RPMI7951 (cell line): ENCODE data around the gene ATP5ME. TPM values are rescaled to one million over a fixed set of nuclear protein-coding genes. Genes with fewer than 3 reads are reported as not detected.

Source experiments
- DNase-seq: peaks from one replicate; pipeline ENCODE4 v3.0.0-alpha.2; 2012; ENCODE audit warnings: low read depth
- total RNA-seq: library from RNA; depleted of rRNA; stranded (reverse); fragments of >200 nt; shearing (Covaris generic); gene quantifications from 2 replicates; pipeline ENCODE4 v1.2.3, GENCODE V29; 2014

ATP5ME gene
- total RNA-seq, 1 experiment from 2014 or later = 228 TPM

- no peak for DNase-seq
Measured at GRCh38 chr4:684623-685327, 10.7 kb upstream of the ATP5ME start.

GRCh38 chr4:683982-684622 lies 10.0 kb upstream of the ATP5ME start:
- no peak for DNase-seq

GRCh38 chr4:683247-683897 lies 9.3 kb upstream of the ATP5ME start:
- DNase-seq = no peak

GRCh38 chr4:682490-683172 lies 8.6 kb upstream of the ATP5ME start:
- DNase-seq = no peak

- DNase-seq = no peak
Measured at GRCh38 chr4:681736-682451, 7.8 kb upstream of the ATP5ME start.

- peak; percentile 25 for DNase-seq
Measured at GRCh38 chr4:680928-681645, 7.0 kb upstream of the ATP5ME start.

- DNase-seq = no peak
Measured at GRCh38 chr4:680551-680927, 6.5 kb upstream of the ATP5ME start.

- no peak for DNase-seq
Measured at GRCh38 chr4:680091-680490, 6.0 kb upstream of the ATP5ME start.

- no peak for DNase-seq
Measured at GRCh38 chr4:679629-680028, 5.6 kb upstream of the ATP5ME start.

GRCh38 chr4:679104-679481 lies 5.0 kb upstream of the ATP5ME start:
- no peak for DNase-seq

- no peak for DNase-seq
Measured at GRCh38 chr4:678331-679103, 4.4 kb upstream of the ATP5ME start.

GRCh38 chr4:677431-678293 lies 3.6 kb upstream of the ATP5ME start:
- no peak for DNase-seq

- DNase-seq = no peak
Measured at GRCh38 chr4:676871-677235, 2.8 kb upstream of the ATP5ME start.

- DNase-seq = no peak
Measured at GRCh38 chr4:675980-676870, 2.1 kb upstream of the ATP5ME start.

GRCh38 chr4:675036-675882 lies 1.2 kb upstream of the ATP5ME start:
- DNase-seq = no peak

- peak; percentile 30 for DNase-seq
Measured at GRCh38 chr4:673349-674091, 556 bp downstream of the ATP5ME start.

- no peak for DNase-seq
Measured at GRCh38 chr4:671769-672168, 2.3 kb downstream of the ATP5ME start.
